OCI-LY7 (cell line): ENCODE results near the gene MOK.

Experiments used
- CTCF ChIP-seq: fragments of 200-600 bp; sonication (generic); conservative IDR thresholded peaks from 2 replicates; pipeline ENCODE4 v1.5.1; 2014; ENCODE audit warnings: mild to moderate bottlenecking, antibody characterized with exemption, low read length, moderate library complexity, mixed read lengths
- EZH2phosphoT487 ChIP-seq: fragments of 200-600 bp; sonication (generic); IDR thresholded peaks from 2 replicates; pipeline ENCODE4 v1.6.1; 2018; ENCODE audit warnings: low read depth, borderline replicate concordance, mild to moderate bottlenecking, mixed run types, antibody characterized with exemption, low read length, moderate library complexity, mixed read lengths

GRCh38 chr14:102346645-102347044 is 41.7 kb upstream of the MOK start:
- TF ChIP-seq CTCF (no peak), EZH2phosphoT487 (no peak)
